WI38 (cell line): ENCODE data around the gene PDLIM4.

ENCODE experiments used
- H3K4me3 ChIP-seq: 2 replicates; pipeline ENCODE4 v1.5.1; 2011; ENCODE audit warnings: low read depth, mild to moderate bottlenecking, control low read depth, low read length
- CTCF ChIP-seq: IDR thresholded peaks from 2 replicates; pipeline ENCODE4 v1.5.1; 2012; ENCODE audit warnings: low read depth, mild to moderate bottlenecking, control low read depth, low read length

PDLIM4 gene, protein sequence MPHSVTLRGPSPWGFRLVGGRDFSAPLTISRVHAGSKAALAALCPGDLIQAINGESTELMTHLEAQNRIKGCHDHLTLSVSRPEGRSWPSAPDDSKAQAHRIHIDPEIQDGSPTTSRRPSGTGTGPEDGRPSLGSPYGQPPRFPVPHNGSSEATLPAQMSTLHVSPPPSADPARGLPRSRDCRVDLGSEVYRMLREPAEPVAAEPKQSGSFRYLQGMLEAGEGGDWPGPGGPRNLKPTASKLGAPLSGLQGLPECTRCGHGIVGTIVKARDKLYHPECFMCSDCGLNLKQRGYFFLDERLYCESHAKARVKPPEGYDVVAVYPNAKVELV

GRCh38 chr5:132257131-132258101 lies at the start of gene PDLIM4:
Gene PDLIM4, plus strand, starts transcription at chr5:132257696. Its CDS starts 39 bp downstream, at chr5:132257735.
- no peak for TF ChIP-seq CTCF
- peak within 1 kb of the TSS; percentile 82 for H3K4me3 ChIP-seq

DNA sequence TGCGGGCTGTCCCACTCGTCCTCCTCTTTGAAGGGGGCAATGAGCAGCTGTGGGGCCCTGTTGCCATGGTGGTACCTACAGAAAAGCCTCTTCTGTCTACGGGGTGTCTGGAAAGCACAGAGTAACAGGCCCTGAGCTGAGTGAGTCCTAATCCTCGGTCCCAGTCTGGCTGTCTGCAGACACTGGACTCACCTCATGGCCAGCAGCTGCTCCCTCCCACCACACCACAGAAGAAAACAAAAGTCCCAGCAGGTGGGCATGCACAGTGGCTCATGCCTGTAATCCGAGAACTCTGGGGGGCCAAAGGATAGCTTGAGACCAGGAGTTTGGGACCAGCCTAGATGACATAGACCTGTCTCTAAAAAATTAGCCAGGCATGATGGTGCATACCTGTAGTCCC lies 49.7 kb upstream of the PDLIM4 start:
- H3K4me3 ChIP-seq = no peak overlapping the region
- no peak for TF ChIP-seq CTCF

DNA sequence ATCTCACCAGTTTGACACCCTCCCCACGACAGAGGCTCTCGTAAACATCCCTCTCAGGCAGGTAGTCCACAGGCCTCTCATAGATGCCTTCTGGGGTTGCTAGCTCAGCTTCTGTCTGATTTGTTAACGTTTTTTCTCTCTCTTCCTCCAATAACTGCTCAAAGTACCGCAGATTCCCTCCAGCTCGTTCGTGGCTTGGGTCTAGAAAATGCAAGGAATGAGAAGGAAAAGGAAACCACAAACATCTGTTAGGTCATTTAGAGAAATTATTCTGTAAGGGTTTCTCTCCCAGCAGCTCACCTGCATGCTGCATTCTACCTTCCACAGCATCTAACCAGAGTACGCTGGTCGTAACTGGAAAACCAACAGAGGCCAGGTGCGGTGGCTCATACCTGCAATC lies 48.4 kb upstream of the PDLIM4 start:
- no peak overlapping the region for H3K4me3 ChIP-seq
- TF ChIP-seq CTCF = no peak

- no peak for TF ChIP-seq CTCF
- no peak overlapping the region for H3K4me3 ChIP-seq
Measured at GRCh38 chr5:132209901-132210545, 47.5 kb upstream of the PDLIM4 start.

DNA sequence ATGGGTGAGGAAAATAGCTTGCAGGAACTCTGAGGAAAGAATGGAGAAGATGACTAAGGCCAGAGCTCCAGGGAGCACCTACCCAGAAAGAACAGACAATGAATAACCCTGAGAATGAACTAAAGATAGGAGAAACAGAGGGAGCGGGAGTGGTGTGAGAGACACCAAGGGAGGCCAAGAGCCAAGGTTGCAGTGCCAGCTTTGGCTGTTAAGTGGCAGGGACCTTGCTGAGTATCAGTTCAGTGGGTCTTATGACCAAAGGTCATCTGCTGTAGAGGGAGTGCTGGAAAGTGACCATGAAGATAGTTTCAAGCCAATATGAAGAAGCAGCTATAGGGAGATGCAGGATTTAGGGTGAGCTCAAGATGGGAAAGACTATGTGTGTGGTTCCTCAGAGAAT lies 46.6 kb upstream of the PDLIM4 start:
- no peak overlapping the region for H3K4me3 ChIP-seq
- no peak for TF ChIP-seq CTCF

DNA sequence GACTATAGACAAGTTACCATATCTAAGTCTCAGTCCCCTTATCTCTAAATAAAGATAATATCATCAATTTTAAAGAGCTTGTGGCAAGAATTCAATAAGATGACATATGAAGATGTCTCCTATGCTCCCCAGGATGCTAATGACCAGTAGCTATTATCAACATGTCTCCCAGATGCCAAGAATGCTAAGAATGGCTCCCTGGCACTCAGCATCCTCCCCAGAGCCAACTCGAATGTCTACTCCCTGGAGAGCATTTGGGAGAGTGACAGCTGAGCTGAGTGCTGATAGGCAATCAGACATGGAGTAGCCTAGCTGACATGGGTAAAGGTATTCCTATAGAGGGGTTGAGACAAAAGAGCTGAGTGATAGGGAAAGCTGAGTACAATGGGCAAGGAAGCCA lies 45.7 kb upstream of the PDLIM4 start:
- no peak for TF ChIP-seq CTCF
- no peak overlapping the region for H3K4me3 ChIP-seq
